ENCODE data around the gene ZFYVE26.
"Not testable (repeated sequence)": the region's sequence is repeated elsewhere in the genome, so short reads cannot be mapped to it uniquely, and the experiment has no call there.

The ZFYVE26 gene

GRCh38 chr14:67816326-67817002 lies at the start of gene ZFYVE26:
Gene ZFYVE26 (minus strand): TSS chr14:67816590. CDS start chr14:67815963, 627 bp downstream.
- DNase-seq = no peak

GRCh38 chr14:67863223-67863622 lies 46.8 kb upstream of the ZFYVE26 start:
- no peak for DNase-seq

- DNase-seq = no peak
Observed at GRCh38 chr14:67859169-67859749, 42.9 kb upstream of the ZFYVE26 start.

DNA sequence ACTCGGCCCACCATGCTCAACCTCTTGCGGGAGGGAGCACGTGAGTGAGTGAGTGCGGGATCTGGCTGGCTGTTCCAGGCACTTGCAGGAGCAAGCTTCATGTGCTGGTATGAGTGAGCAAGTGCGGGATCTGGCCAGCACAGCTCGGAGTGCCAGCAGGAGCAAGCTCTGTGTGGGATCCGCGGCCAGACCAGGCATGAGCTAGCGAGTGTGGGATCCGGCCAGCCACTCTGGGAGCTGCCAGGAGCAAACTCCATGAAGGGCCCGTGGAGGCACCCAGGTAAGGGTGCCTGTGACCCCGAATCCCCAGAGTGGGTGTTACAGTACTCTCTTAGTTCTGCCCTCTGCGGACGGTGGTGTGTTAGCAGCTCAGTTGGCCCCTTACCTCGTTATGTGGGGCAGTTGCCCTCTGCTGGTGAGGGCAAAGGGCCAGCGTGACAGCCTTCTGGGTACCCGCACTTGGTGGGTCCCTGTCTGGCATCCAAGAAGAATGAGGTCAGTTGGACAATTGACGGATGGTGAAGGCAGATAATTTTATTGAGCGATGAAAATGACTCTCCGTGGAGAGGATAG lies 41.5 kb upstream of the ZFYVE26 start:
- DNase-seq = no peak

GRCh38 chr14:67856827-67857226 lies 40.4 kb upstream of the ZFYVE26 start:
- no peak for DNase-seq

DNA sequence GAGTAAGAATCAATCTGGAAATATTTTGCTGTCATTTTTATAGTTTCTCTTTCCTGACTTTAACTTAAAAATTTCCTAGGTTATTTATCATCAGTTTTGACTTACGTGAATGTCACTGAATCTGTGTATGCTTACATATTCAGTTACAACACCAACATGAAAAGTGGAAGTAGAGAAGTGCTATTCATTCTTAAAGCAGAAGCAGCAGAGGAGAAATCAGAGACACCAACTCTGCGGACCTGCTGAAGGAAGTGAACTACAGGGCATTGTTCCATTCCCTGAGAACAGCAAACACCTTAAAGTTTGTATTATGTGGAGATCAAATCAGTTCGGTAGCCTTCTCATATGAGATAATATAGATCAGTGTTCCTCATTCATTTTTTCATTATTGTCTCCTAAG lies 37.3 kb upstream of the ZFYVE26 start:
- DNase-seq = no peak

- no peak for DNase-seq
Observed at GRCh38 chr14:67852926-67853604, 36.7 kb upstream of the ZFYVE26 start.

DNA sequence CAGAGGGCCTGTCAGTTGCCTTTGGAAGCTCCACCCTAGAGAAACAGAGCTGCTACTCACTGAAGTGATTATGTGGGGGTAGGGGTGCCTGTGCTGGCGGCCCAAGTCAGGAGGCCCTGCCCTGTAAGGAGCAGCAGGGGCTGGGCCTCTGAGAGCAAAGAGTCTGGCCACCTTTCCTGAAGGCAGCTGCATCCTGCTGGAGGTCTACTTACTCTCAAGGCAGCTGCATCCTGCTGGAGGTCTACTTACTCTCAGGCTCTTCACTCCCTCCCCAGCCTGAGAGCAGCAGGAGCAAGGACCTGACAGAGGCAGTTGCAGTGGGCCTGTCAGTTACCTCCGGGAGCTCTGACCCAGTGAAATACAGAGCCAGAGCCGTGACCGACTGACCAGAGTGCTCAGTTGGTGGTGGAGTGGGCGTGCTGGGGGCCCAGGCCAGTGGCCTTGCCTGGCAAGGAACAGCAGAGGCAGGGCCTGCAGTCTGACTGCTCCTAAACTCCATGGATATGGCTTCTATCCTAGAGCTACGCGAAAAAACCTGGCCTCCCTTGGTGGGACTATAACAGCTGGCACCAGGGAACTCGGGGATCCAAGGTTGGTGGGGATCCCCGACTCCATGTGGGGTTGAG lies 35.5 kb upstream of the ZFYVE26 start:
- no peak for DNase-seq

GRCh38 chr14:67850066-67850830 lies 33.9 kb upstream of the ZFYVE26 start:
- DNase-seq = no peak

GRCh38 chr14:67846029-67846610 lies 29.7 kb upstream of the ZFYVE26 start:
- no peak for DNase-seq

GRCh38 chr14:67837011-67837624 lies 20.7 kb upstream of the ZFYVE26 start:
- DNase-seq = no peak

GRCh38 chr14:67835596-67835995 lies 19.2 kb upstream of the ZFYVE26 start:
- DNase-seq = no peak

DNA sequence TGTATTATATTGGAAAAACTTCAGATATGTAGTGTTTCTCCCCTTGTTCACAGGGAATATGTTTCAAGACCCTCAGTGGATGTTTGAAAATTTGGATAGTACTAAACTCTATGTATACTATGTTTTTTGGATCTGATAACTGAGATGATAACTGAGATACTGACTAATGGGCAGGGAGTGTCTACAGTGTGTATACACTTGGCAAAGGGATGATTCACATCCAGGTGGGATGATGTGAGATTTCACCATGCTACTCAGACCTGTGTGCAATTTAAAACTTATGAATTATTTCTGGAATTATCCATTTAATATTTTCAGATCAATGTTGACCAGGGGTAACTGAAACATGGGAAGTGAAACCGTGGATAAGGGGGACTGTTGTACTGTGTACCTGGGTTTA lies 17.0 kb upstream of the ZFYVE26 start:
- no peak for DNase-seq

GRCh38 chr14:67831113-67831512 lies 14.7 kb upstream of the ZFYVE26 start:
- DNase-seq = no peak

DNA sequence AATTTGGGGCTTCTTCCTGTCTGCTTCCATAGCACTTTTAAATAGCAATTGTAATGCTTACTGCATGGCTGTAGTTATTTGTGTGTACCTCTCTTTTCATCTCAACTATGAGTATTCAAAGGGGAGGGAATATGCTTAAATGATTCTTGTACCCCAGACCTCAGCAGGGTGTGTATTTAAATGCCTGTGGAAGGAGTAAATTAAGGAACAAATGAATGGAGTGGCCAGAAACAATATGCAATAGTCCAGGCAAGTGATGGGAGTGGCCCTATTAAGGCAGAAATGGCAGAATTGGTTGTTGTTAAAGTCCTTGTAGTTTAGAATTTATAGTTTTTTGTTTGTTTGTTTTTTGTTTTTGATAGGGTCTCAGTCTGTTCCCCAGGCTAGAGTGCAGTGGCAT lies 4.7 kb upstream of the ZFYVE26 start:
- no peak for DNase-seq

- no peak for DNase-seq
Observed at GRCh38 chr14:67820428-67820971, 4.1 kb upstream of the ZFYVE26 start.

DNA sequence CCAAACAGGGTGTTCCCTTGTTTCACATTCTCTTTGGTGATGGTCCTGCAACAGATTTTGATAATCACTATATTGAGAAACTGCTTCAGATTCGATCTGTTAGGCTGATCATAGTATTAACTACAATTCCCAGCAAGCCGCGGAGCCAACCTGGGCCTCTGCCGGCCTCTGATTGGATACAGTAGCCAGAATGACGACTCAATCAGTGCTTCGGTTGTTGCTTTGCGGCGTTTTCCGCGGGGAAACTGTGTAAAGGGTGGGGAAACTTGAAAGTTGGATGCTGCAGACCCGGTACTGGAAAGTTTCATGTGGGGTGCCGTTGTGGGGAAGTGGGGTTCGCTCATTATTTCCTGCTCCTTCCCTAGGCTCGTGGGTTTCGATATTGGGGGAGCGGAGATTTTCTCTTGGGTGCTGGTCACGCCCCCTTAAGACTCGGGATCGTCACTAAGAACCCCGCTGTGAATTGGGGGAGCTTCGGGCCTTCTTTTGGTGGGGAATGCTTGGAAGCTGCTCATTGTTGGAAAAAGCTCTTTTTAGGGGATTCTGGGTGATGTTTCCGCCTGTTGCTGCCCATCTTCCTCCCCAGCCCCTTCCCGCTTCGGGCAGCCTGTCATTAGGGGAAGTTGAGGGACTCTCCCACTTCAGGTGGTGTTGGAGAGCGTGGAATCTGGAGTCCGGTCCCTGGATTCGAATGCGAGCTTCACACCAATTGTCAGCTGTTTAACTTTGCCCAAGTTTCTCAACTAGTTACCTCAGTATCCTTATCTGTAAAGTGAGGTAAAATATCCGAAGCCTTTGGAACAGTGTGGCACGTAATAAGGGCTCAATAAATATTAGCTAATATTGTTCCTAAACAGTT lies 3.4 kb upstream of the ZFYVE26 start, which contains the start of gene RAD51B:
Gene RAD51B, plus strand, starts transcription at position 217 of the 859 bp plus-strand sequence.
- no peak for DNase-seq

DNA sequence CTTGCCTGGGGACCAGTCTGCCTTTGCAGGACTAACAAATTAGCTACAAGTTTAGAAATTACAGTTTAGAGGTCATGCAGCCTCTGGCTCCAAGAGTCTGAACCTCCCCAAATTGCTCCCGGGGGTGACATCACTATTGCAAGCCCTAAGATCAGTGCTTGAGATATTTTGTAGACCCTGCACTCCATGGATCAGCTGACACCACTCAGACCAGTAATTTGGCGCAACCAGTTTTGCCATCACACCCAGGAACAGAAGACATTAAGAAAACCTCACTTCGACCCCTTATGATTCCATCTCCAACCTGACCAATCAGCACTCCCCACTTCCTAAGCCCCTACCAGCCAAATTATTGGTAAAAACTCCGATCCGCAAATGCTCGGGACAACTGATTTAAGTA lies 2.1 kb upstream of the ZFYVE26 start:
- not testable (repeated sequence) for DNase-seq

GRCh38 chr14:67817750-67818438 lies 1.5 kb upstream of the ZFYVE26 start:
- no peak for DNase-seq

All from cortex of kidney (tissue), 1 donor.